KOPT-K1 (cell line): ENCODE data around the gene SENP5.

Experiments
- H3K27ac ChIP-seq: fragments of 200-600 bp; sonication (generic); 2 replicates; pipeline ENCODE4 v1.5.1; 2016; ENCODE audit warnings: antibody characterized with exemption, mild to moderate bottlenecking, low read depth, low read length; ENCODE audit not compliant: poor library complexity, severe bottlenecking
- H3K36me3 ChIP-seq: fragments of 200-600 bp; sonication (generic); 2 replicates; pipeline ENCODE4 v1.5.1; 2017; ENCODE audit warnings: antibody characterized with exemption, mild to moderate bottlenecking, low read length, moderate library complexity; ENCODE audit not compliant: insufficient read depth
- H3K9me3 ChIP-seq: fragments of 200-600 bp; sonication (generic); 2 replicates; pipeline ENCODE4 v1.5.1; 2017; ENCODE audit warnings: antibody characterized with exemption, low read length, mild to moderate bottlenecking; ENCODE audit not compliant: insufficient read depth, poor library complexity, severe bottlenecking

SENP5 gene

DNA sequence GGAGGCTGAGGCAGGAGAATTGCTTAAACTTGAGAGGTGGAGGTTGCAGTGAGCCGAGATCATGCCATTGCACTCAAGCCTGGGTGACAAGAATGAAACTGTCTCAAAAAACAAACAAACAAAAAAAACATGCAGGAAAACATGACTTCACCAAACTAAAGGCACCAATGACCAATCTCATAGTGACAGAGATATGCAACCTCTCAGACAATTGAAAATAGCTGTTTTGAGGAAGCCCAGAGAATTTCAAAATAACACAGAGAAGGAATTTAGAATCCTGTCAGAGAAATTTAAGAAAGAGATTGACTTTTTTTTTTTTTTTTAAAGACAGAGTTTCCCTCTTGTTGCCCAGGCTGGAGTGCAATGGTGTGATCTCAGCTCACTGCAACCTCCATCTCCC, 48.5 kb downstream of the SENP5 start:
- H3K9me3 ChIP-seq, result no peaks in the 10 kb centered on the region
- no peak overlapping the region for H3K27ac ChIP-seq
- peaks cover 45% of the 10 kb centered on the region for H3K36me3 ChIP-seq

DNA sequence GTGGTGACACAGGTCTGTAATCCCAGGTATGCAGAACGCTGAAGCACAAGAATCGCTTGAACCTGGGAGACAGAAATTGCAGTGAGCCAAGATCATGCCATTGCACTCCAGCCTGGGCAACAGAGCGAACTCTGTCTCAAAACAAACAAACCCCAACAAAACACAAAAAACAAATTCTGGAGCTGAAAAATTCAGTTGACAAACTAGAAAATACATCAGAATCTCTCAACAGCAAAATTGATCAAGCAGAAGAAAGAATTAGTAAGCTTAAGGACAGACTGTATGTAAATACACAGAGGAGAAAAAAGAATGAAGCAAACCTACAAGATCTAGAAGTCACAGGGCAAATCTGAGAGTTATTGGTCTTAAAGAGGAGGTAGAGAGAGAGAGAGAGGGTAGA, 49.3 kb downstream of the SENP5 start:
- H3K9me3 ChIP-seq, result no peaks in the 10 kb centered on the region
- H3K27ac ChIP-seq, result no peak overlapping the region
- H3K36me3 ChIP-seq, result peaks cover 51% of the 10 kb centered on the region

DNA sequence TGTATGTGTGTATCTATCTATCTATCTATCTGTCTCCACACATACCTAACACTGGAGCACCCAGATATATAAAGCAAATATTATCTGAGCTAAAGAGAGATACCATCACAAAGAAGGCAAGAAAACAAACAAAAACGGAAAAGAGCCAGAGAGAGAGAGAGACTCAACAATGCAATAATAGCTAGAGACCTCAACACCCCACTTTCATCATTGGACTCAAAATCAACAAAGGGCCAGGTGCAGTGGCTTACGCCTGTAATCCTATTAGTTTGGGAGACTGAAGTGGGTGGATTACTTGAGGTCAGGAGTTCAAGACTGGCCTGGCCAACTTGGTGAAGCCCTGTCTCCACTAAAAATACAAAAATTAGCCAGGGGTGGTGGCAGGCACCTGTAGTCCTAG, 51.2 kb downstream of the SENP5 start:
- Histone ChIP-seq H3K27ac (no peak overlapping the region), H3K36me3 (peaks cover 60% of the 10 kb centered on the region), H3K9me3 (no peaks in the 10 kb centered on the region)

- Histone ChIP-seq H3K27ac (no peak overlapping the region), H3K36me3 (peaks cover 59% of the 10 kb centered on the region), H3K9me3 (no peaks in the 10 kb centered on the region)
Measured at GRCh38 chr3:196920733-196921132, 53.0 kb downstream of the SENP5 start.

DNA sequence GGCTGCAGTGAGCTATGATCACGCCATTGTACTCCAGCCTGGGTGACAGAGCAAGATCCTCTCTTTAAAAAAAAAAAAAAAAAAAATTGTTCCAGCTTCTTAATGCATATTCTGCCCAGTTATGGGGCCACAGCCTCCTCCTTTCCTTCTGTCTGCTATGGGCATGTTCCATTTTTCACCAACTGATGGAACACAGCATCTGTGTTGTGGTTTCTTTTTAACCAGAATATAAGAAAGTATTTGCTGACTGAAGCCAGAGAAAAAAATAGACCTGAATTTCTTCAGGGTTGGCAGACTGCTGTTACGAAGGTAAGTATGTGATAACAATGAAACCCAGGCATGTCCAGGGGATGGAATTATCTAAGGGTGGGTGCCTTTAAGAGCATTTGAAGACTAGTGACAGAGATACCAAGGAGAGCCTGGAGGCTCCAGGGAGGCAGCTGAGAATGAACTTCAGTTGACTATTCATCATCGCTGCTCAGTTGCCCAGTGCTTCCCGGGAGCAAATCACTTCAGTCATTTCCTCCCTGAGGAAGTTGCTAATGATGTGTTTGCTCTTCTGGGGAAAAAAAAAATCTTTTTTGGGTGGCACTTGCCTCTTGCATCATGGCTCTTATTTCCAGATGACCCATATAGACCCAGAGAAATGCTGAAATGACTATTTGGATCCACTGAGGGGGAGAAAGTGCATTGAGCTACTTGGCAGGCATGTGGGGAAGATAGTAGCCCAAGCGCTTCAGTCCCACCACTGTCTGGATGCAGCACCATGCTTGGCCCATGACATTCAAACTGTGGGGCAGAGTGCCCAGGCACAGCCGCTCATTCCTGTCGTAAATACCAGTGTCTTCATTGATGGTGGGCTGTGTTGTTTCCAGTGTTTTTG, 60.1 kb downstream of the SENP5 start:
- H3K9me3 ChIP-seq, result no peaks in the 10 kb centered on the region
- peaks cover 96% of the 10 kb centered on the region for H3K36me3 ChIP-seq
- H3K27ac ChIP-seq, result no peak overlapping the region

DNA sequence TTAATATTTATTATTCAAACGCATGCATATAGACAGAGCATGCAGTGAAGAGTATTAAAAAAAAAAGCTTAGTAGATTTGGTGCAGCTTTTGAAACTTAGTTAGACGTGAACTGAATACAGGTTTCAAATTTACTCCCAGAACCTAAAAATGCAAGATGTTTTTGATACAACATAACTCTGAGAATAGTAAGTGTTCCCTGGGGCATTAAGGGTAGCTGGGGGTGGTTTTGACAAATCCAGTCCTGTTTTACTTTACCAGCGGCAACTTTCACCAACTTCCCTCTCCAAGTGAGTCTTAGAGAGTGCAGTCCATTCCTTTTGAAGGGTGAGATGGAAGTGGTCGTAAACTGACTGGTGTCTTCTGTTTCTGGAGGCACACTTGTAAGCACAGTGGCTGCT, 63.4 kb downstream of the SENP5 start:
- Histone ChIP-seq H3K9me3 (no peaks in the 10 kb centered on the region), H3K36me3 (peaks cover 100% of the 10 kb centered on the region), H3K27ac (no peak overlapping the region)

DNA sequence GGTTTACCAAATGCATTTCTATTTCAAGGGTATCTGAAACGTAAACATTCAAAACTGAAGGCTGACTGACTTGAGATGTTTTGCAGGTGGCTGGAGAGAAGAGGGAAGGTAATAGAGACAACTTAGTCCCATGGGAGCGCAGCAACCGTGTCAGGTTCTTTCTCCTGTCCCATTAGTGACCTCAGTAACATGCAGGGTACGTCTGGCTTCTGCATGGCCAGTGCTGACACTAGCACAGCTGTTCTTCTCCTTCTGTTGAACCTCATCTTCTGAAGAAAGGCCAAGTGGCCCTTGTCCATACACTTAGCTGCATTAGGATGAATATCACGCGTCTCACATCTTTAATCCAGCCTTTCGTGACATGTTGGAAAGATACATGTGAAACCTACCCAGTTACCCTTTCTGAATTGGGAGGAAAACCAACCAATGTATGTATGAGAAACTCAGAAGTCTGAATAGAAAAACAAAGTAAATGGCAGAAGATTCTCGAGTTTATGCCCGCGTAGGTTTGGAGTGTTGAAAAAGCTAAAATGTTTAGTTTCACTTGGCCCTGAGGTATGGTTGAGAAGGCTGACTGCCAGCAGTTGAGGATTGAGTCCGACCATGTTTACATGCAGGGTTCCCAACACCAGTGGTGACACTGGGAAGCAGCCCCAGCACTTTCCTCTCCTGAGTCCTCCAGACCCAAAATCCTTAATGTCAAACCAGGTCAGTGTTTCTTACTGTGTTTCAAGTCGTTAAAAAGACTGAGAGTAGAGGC, 64.3 kb downstream of the SENP5 start:
- Histone ChIP-seq H3K27ac (no peak overlapping the region), H3K9me3 (no peaks in the 10 kb centered on the region), H3K36me3 (peaks cover 100% of the 10 kb centered on the region)

DNA sequence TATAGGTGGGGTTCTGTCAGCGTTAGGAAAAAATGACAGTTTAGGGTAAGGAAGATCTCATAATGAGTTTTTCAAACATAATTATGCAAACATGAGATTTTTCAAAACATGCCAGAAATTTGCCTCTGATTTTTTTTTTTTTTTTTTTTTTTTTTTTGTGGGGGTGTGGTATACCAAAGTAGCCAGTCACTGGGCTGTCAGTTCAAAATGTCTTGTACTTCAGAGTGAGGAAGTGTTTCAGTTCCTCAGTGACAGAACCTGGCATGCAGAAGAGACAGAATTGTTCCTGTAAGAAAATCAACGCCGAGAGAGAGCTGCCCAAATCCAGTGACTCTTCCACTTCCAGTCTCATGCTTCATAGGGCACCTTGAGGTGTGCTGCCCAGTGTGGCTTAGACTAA, 64.9 kb downstream of the SENP5 start:
- Histone ChIP-seq H3K9me3 (no peaks in the 10 kb centered on the region), H3K27ac (no peak overlapping the region), H3K36me3 (peaks cover 100% of the 10 kb centered on the region)

DNA sequence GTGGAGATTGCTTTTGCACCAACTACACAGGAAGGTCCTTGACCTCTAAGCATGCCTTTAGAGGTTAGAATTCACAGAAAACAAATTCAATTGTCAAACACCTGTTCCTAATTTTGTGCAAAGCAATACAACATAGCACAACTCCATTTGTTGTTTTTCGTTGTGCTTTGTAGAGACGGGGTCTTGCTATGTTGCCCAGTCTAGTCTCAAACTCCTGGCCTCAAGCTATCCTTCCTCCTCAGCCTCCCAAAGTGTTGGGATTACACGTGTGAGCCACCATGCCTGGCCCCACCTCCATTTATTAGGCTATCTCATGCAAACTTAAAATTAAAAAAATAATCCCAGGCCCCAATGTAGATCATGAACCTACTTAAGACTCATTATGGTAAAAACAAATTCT, 68.6 kb downstream of the SENP5 start:
- Histone ChIP-seq H3K27ac (no peak overlapping the region), H3K36me3 (peaks cover 95% of the 10 kb centered on the region), H3K9me3 (no peaks in the 10 kb centered on the region)

- H3K9me3 ChIP-seq, result no peaks in the 10 kb centered on the region
- H3K27ac ChIP-seq, result no peak overlapping the region
- peaks cover 77% of the 10 kb centered on the region for H3K36me3 ChIP-seq
Measured at GRCh38 chr3:196938124-196938523, 70.4 kb downstream of the SENP5 start.

GRCh38 chr3:196938576-196938975, 70.9 kb downstream of the SENP5 start:
- Histone ChIP-seq H3K27ac (no peak overlapping the region), H3K36me3 (peaks cover 72% of the 10 kb centered on the region), H3K9me3 (no peaks in the 10 kb centered on the region)

- Histone ChIP-seq H3K9me3 (no peaks in the 10 kb centered on the region), H3K27ac (peak overlapping the region; percentile 77), H3K36me3 (peaks cover 54% of the 10 kb centered on the region)
Measured at GRCh38 chr3:196941729-196942225, 74.1 kb downstream of the SENP5 start.

- H3K9me3 ChIP-seq, result no peaks in the 10 kb centered on the region
- H3K36me3 ChIP-seq, result peaks cover 48% of the 10 kb centered on the region
- peak within 1 kb of the TSS; percentile 77 for H3K27ac ChIP-seq
Measured at GRCh38 chr3:196942226-196942914, 74.7 kb downstream of the SENP5 start, which contains the start of gene NCBP2. Gene NCBP2, minus strand, starts transcription at chr3:196942528. Its CDS starts 25 bp downstream, at chr3:196942503.

DNA sequence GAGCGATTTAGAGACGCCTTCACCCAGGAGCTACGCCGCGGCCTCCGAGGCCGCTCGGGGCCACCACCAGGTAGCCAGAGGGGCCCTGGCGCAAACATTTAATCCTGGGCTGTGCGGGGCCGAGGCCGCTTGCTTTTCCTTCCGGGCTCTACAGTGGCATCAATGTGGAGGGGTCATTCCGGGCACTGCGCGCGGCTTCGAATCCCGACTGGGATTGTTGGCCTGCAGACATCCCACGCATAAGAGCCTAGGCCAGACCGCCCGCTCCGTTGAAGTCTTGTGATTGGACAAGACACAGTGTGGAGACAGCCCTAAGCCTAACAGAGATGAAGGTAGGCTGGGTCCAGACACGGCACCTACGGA, 75.2 kb downstream of the SENP5 start:
- Histone ChIP-seq H3K27ac (peak overlapping the region; percentile 77), H3K9me3 (no peaks in the 10 kb centered on the region), H3K36me3 (peaks cover 43% of the 10 kb centered on the region)
